GM21825 (cell line): ENCODE data around the gene MGRN1.
"Not testable (repeated sequence)": the region's sequence is repeated elsewhere in the genome, so short reads cannot be mapped to it uniquely, and the experiment has no call there.

Experiments used
- ATAC-seq: cut with Tn5 transposase; IDR thresholded peaks from one replicate; pipeline ENCODE4 v1.9.1; 2021; ENCODE audit warnings: mild to moderate bottlenecking, moderate library complexity; ENCODE audit not compliant: unreplicated experiment

MGRN1 gene

DNA sequence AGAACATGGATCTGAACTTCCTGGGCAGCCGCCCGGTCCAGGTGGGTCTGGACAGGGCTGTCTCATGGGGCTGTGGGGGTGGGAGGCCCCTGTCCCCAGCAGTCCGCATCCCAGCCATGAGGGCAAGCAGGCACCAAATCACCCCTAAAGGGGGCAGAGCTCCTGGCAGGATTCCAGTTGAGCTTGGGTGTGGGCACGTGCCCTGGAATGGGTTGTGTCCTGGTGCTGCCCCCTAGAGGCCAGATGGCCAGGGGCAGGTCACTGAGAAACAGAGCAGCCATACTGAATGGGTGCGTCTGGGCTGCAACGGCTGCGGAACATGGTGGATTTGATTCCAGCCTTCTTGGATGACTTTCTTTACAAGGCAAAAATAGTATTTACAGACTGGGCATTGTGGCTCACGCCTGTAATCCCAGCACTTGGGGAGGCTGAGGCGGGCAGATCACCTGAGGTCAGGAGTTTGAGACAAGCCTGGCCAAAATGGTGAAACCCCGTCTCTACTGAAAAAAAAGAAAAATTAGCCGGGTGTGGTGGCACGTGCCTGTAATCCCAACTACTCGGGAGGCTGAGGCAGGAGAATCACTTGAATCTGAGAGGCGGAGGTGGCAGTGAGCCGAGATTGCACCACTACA, 25.9 kb downstream of the MGRN1 start:
- not testable (repeated sequence) for ATAC-seq

DNA sequence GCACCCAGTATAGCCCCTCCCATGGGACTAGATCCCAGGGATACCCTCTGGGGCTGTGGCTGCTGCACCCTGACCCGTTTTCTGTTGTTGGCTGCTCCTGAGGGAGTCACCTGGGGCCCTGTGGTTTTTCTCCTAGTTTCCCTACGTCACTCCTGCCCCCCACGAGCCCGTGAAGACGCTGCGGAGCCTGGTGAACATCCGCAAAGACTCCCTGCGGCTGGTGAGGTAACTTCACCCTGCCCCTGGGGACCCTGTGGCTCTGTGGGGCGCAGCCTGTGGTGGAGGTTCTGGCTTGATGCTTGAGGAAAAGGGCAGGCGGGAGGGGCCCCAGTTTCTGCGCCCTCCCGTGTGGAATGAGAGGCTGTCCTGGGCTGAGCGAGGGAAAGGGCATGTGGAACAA, 27.2 kb downstream of the MGRN1 start:
- no peak for ATAC-seq

DNA sequence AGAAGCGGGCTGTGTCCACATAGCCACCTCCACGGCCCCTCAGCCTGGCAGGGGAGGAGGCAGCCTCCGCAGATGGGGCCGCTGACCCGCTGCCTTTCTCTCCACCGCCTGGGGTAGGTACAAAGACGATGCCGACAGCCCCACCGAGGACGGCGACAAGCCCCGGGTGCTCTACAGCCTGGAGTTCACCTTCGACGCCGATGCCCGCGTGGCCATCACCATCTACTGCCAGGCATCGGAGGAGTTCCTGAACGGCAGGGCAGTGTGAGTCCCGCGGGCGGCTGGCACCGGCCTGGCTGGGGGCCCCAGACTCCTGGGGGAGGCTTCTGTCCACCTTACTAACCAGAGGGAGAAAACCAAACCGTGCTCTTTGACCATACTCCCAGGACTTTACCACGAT, 27.9 kb downstream of the MGRN1 start:
- ATAC-seq: no peak

DNA sequence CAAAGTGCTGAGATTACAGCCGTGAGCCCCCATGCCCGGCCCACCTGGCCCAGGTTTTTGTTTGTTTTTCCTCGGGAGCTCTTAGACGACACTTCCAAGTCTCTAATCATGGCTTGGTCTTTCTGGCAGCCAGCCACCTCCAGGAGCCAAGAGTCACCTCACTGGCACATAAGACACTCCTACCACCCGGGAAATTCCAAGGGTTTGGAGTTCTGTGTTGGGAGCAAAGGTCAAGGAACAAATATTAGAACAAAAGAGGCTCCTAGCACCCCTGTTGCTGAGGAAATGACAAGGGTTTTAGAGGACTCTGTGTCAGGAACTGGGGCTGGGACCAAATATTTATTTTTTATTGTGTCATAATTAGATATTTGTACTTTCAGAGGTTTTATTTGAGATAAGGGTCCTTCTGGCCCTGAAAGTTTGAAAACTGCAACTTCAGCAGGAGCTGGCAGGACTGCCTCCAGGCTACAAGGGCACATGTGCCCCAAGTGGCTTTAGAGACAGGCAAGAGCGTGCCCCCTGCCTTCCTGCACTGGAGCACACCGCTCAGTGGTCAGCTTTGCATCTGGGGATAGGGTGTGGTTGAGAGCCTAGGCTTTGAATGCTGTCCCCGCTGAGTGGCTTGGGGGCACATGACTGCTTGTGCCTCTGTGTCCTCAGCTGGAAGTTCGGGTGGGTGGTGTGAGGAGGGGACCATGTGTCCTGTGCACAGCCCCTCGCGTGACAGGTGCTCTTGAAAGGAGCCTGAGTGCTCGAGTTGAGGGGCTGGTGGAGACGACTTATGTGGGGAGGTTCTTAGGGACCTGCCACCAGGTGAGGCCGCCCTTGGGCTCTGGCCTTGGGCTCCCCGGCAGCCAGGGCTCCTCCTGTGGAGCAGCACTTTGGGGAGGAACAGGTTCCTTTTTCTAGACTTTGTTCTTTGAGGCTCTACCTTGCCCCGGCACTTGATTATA, 29.7 kb downstream of the MGRN1 start:
- ATAC-seq: no peak

DNA sequence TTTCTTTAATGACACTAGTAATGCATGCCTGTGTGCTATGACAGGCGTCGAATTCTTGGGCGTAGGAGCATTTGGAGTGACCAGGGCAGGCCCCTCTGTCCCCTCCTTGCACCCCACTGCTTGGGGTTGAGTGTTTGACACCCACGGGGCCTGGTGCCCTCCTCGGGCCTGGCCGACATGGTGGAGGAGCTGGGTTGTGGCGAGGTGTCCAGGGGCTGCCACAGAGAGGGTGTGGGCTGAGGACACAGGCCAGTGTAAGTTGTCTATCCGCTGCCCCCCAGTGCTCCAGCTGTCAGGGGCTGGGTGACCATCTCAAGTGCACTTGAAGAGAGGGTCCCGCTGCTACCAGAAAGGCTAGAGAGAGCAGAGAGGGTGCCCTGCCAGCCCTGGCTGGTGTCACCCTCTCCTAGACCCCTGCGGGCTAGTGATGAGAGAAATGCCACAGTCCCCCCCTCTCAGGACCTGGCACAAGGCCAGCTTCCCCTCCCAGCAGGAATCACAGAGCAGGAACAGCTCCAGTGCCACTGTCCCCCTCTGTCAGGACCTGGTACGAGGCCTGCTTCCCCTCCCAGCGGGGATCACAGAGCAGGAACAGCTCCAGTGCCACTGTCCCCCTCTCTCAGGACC, 30.5 kb downstream of the MGRN1 start:
- no peak for ATAC-seq

DNA sequence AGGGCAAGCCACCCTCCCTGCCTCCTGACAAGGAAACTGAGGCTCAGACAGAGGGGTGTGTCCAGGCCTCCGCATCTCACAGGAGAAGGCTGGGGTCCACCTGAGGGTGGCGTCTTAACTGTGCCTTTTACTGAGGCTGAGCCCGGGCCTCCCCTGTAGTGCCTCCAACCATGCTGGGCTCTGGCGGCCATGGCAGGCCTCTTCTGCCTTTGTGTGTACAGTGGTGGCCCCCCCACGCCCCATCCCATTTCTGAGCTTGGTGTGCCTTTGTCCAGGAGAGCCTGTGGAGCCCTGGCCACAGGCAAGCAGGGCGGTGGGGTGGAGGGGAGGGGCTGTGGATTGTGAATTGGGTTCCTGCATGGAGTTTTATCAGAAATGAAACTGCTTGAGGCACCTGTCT, 31.2 kb downstream of the MGRN1 start:
- no peak for ATAC-seq

DNA sequence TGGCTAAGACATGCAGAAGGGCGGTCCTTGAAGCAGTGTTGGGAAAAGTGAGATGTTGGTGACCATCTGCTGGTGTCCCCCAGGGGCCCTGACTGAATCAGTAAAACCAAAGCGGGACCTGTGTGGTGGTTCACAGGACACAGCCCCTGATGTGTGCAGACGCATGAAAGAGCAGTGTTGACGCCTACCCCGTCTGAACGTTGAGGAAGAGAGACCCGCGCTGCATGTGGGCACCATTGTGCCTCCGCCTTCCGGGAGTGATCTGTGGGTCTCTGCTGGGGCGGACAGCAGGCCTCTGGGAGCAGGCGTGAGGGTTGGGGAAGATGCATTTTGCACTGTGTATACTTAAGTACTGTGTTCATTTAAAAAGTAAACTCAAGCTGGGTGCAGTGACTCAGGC, 31.6 kb downstream of the MGRN1 start:
- ATAC-seq: no peak

DNA sequence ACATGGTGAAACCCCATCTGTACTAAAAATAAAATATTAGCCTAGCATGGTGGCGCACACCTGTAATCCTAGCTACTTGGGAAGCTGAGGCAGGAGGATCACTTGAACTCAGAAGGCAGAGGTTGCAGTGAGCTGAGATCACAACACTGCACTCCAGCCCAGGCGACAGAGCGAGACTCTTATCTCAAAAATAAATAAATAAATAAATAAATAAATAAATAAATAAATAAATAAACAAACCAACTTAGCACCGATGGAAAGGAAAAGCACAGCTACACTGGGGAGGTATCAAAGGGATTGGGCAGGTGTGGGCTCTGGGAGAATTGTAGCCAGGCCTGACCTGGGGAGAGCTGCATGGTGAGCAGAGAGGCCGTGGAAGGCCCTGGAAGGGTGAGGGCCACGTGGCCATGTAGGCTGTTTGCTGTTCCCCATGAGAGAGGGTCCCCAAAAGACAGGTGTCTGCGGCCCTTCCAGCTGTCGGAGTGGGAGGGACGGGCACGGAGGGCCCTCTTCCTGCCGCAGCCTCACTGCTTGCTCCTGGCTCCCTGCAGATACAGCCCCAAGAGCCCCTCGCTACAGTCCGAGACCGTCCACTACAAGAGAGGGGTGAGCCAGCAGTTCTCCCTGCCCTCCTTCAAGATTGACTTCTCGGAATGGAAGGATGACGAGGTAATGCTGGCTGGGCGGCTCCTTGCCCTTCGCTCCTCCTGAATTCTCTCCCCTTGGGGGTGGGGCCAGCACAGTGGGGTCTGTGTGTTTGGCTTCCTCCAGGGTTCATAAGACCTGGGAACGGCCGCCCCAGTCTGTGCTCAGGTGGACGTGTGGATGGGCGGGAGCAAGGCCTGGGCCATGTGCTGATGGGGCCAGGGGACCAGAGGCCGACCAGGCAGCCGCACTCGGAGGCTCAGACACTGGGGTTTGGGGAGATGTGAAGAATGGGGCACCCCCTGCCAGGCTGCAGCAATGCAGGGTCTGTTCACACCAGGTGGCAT, 32.4 kb downstream of the MGRN1 start:
- ATAC-seq: no peak

DNA sequence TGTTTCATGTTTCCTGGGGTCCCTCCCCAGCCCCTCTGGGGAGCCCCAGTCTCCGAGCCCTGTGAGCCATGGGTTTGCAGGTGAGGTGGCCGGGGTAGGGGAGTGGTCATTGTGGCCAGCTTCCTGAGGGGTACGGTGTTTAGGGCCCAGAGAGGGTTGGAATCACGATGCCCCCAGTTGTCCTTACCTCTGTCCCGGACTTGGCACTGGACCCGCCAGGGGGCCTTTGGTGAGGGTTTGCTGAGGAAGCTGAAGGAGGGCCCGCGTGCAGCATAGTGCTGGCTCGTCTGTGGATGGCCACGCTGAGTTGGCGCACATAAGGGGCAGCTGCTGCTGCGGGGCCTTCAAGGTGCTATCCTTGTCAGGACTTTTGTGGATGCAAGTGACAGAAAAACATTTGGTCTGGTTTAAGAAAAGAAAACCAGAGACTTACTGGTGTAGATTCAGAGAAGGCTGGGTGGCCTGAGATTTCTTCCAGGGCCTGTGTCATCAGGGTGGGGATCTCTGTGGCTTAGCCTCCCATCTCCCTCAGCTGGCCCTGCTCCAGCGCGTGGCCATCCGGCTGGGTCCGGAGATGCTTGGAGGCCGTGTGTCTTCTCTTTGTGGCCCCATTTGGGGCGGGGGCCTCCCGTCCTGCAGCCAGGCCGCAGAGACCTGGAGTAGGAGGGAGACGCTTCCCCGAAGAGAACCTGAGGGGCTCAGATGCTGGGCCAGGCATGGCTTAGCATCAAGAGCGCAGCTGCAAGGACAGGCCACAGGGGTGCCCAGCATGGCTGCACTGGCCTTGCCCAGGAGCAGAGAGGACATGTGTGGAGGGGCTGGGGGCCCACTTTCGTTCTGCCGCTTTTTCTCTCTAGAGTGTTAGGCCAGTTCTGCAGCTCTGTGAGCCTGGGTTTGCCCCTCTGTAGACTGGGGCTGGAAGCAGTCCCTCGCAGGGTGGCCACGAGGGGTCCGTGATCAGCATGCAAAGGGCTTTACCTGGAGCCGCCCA, 35.0 kb downstream of the MGRN1 start:
- ATAC-seq: no peak

DNA sequence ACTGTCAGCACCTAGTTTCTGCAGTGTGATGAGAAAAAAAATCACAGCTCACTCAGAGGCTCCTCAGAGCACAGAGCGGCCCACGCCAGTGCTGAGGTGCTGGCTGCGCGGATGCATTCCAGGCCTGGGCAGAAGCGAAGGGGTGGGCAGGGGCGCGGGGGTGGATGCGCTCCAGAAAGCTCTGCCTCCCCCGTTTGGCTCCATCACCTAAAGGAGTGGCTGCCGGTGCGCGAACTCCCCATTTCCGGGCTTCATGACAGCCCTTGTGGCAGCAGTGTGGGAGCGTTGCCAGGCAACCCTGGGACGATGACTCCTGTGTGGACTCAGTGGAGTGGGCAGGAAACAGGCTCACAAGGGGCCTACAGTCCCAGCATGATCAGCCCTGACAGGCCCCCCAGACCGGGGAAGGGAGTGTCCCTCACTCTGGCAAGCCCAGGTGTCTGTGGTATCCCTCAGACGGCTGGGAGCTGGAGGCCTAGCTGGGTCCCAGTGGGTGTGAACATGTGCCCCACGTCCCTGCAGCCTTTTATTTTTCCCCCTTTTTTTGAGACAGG, 35.9 kb downstream of the MGRN1 start:
- no peak for ATAC-seq

DNA sequence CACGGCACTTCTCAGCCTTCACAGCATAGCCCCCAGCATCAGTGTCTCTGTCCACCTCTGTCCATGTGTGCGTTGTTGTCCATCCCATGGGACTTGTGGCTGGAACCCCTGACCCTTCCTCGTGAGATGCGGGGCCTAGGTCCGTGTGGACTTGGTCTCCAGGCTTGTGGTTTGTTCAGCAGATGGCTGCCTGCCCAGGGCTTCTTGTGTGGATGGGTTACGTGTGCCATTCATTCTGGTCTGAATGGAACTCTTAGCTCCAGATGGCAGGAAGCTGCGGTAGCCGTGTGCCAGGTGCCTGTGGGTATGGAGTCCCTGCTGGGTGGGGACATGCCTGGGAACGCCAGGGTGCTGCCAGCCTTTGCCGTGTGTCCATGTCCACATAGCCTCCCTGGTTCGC, 37.0 kb downstream of the MGRN1 start:
- ATAC-seq: no peak

DNA sequence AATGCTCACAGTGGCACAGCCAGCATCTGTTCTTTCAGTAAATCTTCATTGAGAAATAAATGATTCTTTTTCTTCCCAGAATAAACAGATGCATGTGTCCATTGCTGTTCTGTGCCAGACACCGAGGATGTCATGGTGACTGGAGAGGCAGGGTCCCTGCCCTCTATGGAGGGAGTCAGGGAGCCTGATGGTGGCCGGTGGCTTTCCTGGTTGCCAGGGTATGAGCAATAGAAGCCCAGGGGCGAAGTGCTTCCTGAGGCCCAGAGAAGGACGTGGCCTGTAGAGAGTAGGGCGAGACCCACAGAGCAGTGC, 38.8 kb downstream of the MGRN1 start:
- no peak for ATAC-seq

DNA sequence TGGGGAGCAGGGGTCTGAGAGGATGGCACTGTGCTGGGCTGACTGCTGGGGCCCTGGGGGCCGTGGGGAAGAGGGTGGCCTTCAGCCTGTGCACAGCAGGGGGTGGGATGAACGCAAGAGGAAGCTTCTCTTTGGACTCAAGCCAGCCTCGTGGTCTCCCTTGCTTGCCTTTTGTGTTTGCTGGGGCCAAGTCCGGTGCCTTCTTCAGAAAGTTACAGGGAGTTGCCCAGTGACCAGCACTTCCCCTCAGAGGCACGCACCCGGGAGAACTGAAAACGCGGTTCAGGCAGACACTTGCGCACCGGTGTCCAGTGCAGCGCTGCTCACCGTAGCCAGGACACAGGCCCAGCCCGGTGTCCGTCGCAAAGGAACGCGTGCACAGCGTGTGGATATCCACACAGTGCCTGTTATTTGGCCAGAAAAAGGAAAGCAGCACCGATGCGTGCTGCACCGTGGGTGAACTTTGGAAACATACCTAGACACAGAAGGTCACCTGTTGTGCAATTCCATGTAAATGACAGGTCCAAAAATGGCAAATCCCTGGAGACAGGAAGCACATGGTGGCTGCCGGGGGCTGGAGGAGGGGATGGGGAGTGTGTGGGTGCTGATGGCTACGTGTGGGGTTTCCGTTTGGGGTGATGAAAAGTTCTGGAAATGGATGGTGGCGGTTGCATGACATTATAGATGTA, 39.3 kb downstream of the MGRN1 start:
- ATAC-seq: no peak

DNA sequence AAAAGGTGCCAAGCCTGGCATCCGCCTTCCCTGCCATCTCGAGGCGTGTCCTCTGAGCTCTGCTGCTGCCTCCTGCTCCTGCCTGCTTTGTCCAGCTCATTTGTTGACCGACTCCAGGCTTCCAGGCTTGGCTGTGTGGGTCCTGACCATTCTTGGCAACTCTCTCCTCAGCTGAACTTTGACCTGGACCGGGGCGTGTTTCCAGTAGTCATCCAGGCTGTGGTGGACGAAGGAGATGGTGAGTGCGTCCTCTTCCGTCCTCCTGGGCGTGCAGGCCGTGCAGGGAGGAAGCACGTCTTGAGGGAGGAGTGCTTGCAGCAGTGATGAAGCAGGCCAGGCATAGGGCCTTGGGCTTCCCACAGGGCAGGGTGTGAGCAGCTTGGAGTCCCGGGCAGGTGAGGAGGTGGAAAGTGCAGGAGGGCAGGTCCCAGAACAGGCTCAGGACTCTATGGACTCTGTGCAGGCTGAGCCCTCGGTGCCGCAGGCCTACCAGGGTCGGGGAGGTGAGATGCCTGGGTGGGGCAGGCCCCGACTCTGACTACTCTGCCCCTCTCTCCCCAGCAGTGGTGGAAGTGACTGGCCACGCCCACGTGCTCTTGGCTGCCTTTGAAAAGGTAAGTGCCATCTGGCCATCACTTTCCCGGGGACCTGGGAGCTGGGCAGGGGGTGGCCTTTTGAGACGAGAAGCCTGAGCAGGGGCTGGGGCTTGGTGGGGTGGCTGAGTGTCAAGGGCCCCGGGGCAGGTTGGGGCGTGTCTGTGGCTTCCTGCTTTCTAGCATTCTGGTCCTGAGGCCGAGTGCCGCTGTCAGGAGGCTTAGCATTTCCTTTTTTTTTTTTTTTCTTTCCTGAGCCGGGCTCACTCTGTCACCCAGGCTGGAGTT, 40.2 kb downstream of the MGRN1 start:
- ATAC-seq: no peak

DNA sequence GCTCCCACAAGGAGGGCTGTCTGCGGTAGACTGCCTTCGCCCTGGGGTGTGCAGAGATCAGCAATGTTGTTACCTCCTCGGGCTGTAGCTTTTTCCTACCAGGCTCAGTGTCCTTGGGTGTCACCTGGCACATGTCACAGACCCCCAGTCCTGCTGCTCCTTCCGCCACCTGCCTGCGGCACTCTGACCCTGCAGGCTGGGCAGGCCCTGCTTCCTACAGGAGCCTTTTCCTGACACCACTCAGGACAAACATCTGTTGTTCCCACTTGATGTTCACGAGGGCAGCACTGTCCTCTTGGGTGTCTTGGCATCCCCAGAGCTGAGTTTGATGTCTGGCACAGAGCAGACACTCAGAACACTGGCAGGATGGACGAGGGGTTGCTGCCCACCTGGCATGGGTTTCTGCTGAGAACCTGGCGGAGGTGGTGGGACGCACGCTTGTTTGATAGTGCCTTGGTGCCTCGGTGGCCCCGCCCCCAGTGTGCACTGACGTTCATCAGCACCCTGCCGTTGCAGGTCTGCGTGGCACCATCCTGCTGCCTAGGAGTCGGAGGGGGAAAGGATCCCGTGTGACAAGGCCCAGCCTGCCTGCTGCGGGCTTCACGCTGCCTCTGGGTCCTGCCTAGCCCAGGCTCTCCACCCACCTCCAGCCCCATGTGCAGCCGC, 42.0 kb downstream of the MGRN1 start:
- ATAC-seq: no peak

DNA sequence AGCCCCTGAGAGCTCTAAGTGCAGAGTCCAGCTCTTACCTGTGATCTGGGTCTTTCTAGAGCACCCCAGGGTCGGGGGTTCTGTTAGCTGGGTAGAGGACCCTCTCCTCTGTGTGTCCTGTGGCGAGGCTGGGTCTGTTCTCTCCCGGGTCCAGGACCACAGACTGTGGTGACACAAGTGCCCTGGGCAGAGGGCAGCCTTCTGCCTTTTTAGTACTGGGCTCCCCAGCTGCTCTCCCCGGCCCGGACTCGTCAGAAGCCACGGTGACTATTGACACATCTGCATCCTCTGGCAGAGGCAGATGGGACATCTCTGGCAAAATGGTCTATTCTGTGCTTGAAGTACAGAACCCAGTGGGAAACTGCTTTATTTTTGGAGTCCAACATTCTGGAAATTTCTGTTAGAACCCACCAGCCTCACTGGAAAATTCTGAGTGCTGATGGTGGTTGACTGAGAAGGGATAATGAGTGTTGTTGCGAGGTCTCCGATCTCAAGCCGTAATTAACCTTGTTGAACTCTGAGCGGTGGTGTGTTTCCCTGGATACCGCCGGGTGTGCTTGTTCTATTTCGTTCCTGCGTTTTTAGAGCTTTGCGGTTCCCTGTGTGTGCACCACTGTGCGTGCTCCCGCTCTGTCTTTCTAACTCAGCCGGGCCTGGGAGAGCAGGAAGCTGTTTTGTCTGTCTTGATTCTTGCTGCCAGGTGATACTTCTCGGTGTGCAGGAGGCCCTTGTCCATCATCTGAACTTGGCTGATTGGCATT, 42.8 kb downstream of the MGRN1 start:
- no peak for ATAC-seq
